Stimulated activated CD4-positive, alpha-beta T cell treated with anti-CD3 and anti-CD28 coated beads, Interleukin-1b, Interleukin-23, amount 100 ng/mL, for 48 hours (primary cell): ENCODE data around the gene CRISP2.

Source experiments
- DNase-seq: peaks from one replicate; pipeline ENCODE4 v3.0.0-alpha.2; 2020

CRISP2 gene

GRCh38 chr6:49653438-49653837, 59.9 kb downstream of the CRISP2 start:
- no peak for DNase-seq

- DNase-seq, result no peak
These were observed 62.1 kb downstream of the CRISP2 start for GRCh38 chr6:49651239-49651638.

- DNase-seq, result no peak
These were observed 63.4 kb downstream of the CRISP2 start for GRCh38 chr6:49649988-49650387.

- no peak for DNase-seq
These were observed 65.3 kb downstream of the CRISP2 start for GRCh38 chr6:49648036-49648435.

GRCh38 chr6:49647476-49647875, 65.9 kb downstream of the CRISP2 start:
- DNase-seq, result no peak

GRCh38 chr6:49646942-49647341, 66.4 kb downstream of the CRISP2 start:
- DNase-seq, result no peak

GRCh38 chr6:49646130-49646824, 67.1 kb downstream of the CRISP2 start:
- DNase-seq, result no peak

GRCh38 chr6:49645139-49645538, 68.2 kb downstream of the CRISP2 start:
- DNase-seq, result no peak
